Measurements from ENCODE around the gene ACP2.
"Not testable (repeated sequence)": the region's sequence is repeated elsewhere in the genome, so short reads cannot be mapped to it uniquely, and the experiment has no call there.

ACP2 gene

GRCh38 chr11:47192111-47192510 lies 56.5 kb downstream of the ACP2 start:
- no peak for DNase-seq

- not testable (repeated sequence) for DNase-seq
Measured at GRCh38 chr11:47191137-47191536, 57.5 kb downstream of the ACP2 start.
